GM12801 (cell line): ENCODE measurements around the gene NTNG1.

ENCODE experiments used
- CTCF ChIP-seq: IDR thresholded peaks from one replicate; pipeline ENCODE4 v1.5.1; 2011; ENCODE audit warnings: control low read depth; ENCODE audit not compliant: insufficient read length; ENCODE audit errors: extremely low read depth

Gene NTNG1

GRCh38 chr1:107342316-107342715 lies 201.5 kb downstream of the NTNG1 start:
- TF ChIP-seq CTCF: no peak

GRCh38 chr1:107342768-107343167 lies 201.9 kb downstream of the NTNG1 start:
- TF ChIP-seq CTCF: no peak

GRCh38 chr1:107343601-107344000 lies 202.8 kb downstream of the NTNG1 start:
- no peak for TF ChIP-seq CTCF

GRCh38 chr1:107344268-107344760 lies 203.5 kb downstream of the NTNG1 start:
- TF ChIP-seq CTCF: no peak

GRCh38 chr1:107344836-107345235 lies 204.0 kb downstream of the NTNG1 start:
- TF ChIP-seq CTCF: no peak

- TF ChIP-seq CTCF: no peak
These were observed 212.0 kb downstream of the NTNG1 start for GRCh38 chr1:107352850-107353249.

GRCh38 chr1:107357376-107357775 lies 216.5 kb downstream of the NTNG1 start:
- TF ChIP-seq CTCF: no peak
